HUES6 (cell line): ENCODE data around the gene ADAM8.
"Not testable (repeated sequence)": the region's sequence is repeated elsewhere in the genome, so short reads cannot be mapped to it uniquely, and the experiment has no call there.

Source experiments
- H3K27ac ChIP-seq: 2 replicates; pipeline ENCODE4 v1.7.0; 2013; ENCODE audit warnings: low read depth, mild to moderate bottlenecking, low read length, inconsistent platforms
- H3K27me3 ChIP-seq: 2 replicates; pipeline ENCODE4 v1.6.1; 2013; ENCODE audit warnings: low read length; ENCODE audit not compliant: control insufficient read depth, insufficient read depth
- H3K36me3 ChIP-seq: 2 replicates; pipeline ENCODE4 v1.6.1; 2013; ENCODE audit warnings: low read length; ENCODE audit not compliant: control insufficient read depth, insufficient read depth
- H3K4me1 ChIP-seq: 2 replicates; pipeline ENCODE4 v1.6.1; 2013; ENCODE audit warnings: low read length; ENCODE audit not compliant: control insufficient read depth, insufficient read depth
- H3K4me3 ChIP-seq: 2 replicates; pipeline ENCODE4 v1.5.1; 2013; ENCODE audit warnings: low read depth, low read length
- H3K9ac ChIP-seq: one replicate; pipeline ENCODE4 v1.6.1; 2013; ENCODE audit warnings: mild to moderate bottlenecking, low read length
- H3K9me3 ChIP-seq: 2 replicates; pipeline ENCODE4 v1.6.1; 2013; ENCODE audit warnings: low read depth, low read length; ENCODE audit not compliant: control insufficient read depth, insufficient read depth

The ADAM8 gene

GRCh38 chr10:133276435-133277201 lies at the start of gene ADAM8:
TSS of gene ADAM8 (minus strand) at chr10:133276868. CDS start at chr10:133276817, 51 bp downstream.
- Histone ChIP-seq H3K27ac (no peak within 1 kb of the TSS), H3K4me1 (peaks cover 23% of the 10 kb centered on the region), H3K27me3 (peaks cover 15% of the 10 kb centered on the region), H3K4me3 (peak within 1 kb of the TSS; percentile 65), H3K36me3 (peaks cover 29% of the 10 kb centered on the region), H3K9me3 (no peaks in the 10 kb centered on the region), H3K9ac (peak within 1 kb of the TSS; percentile 13)

GRCh38 chr10:133326223-133326551 lies 49.5 kb upstream of the ADAM8 start:
- H3K36me3 ChIP-seq, result no peaks in the 10 kb centered on the region
- peaks cover 61% of the 10 kb centered on the region for H3K27me3 ChIP-seq
- H3K4me3 ChIP-seq, result peak overlapping the region; percentile 73
- H3K4me1 ChIP-seq, result peaks cover 22% of the 10 kb centered on the region
- H3K9me3 ChIP-seq, result no peaks in the 10 kb centered on the region
- peak overlapping the region; percentile 50 for H3K9ac ChIP-seq
- H3K27ac ChIP-seq, result no peak overlapping the region

- H3K4me1 ChIP-seq, result peaks cover 22% of the 10 kb centered on the region
- peak overlapping the region; percentile 73 for H3K4me3 ChIP-seq
- no peaks in the 10 kb centered on the region for H3K9me3 ChIP-seq
- H3K9ac ChIP-seq, result peak overlapping the region; percentile 50
- H3K27me3 ChIP-seq, result peaks cover 56% of the 10 kb centered on the region
- H3K27ac ChIP-seq, result no peak overlapping the region
- H3K36me3 ChIP-seq, result no peaks in the 10 kb centered on the region
Observed at GRCh38 chr10:133325440-133326222, 49.0 kb upstream of the ADAM8 start.

- Histone ChIP-seq H3K9ac (no peak overlapping the region), H3K4me3 (peak overlapping the region; percentile 73)
Observed at GRCh38 chr10:133324857-133325260, 48.2 kb upstream of the ADAM8 start.

GRCh38 chr10:133324198-133324792 lies 47.6 kb upstream of the ADAM8 start:
- Histone ChIP-seq H3K4me1 (peaks cover 18% of the 10 kb centered on the region), H3K4me3 (peak overlapping the region; percentile 41), H3K9me3 (no peaks in the 10 kb centered on the region), H3K9ac (no peak overlapping the region), H3K27ac (no peak overlapping the region), H3K36me3 (no peaks in the 10 kb centered on the region), H3K27me3 (peaks cover 51% of the 10 kb centered on the region)

More at GRCh38 chr10:133324857-133325260, 48.2 kb upstream of the ADAM8 start:
- peaks cover 52% of the 10 kb centered on the region for H3K27me3 ChIP-seq
- peaks cover 22% of the 10 kb centered on the region for H3K4me1 ChIP-seq
- H3K36me3 ChIP-seq, result no peaks in the 10 kb centered on the region
- no peak overlapping the region for H3K27ac ChIP-seq
- H3K9me3 ChIP-seq, result no peaks in the 10 kb centered on the region

- H3K4me3 ChIP-seq, H3K4me1 ChIP-seq, H3K27ac ChIP-seq, H3K9ac ChIP-seq, H3K9me3 ChIP-seq, H3K36me3 ChIP-seq: not testable (repeated sequence)
- H3K27me3 ChIP-seq, result peaks cover 36% of the 10 kb centered on the region
Observed at GRCh38 chr10:133322064-133322709, 45.5 kb upstream of the ADAM8 start.

GRCh38 chr10:133320852-133321422 lies 44.3 kb upstream of the ADAM8 start:
- H3K4me3 ChIP-seq, H3K9me3 ChIP-seq, H3K4me1 ChIP-seq, H3K27ac ChIP-seq, H3K9ac ChIP-seq, H3K36me3 ChIP-seq: not testable (repeated sequence)
- H3K27me3 ChIP-seq, result peaks cover 23% of the 10 kb centered on the region

- Histone ChIP-seq H3K9me3 (no peaks in the 10 kb centered on the region), H3K36me3 (no peaks in the 10 kb centered on the region), H3K4me1 (no peaks in the 10 kb centered on the region), H3K9ac (no peak overlapping the region), H3K27me3 (peaks cover 10% of the 10 kb centered on the region), H3K27ac (no peak overlapping the region), H3K4me3 (peak overlapping the region; percentile 76)
Observed at GRCh38 chr10:133318494-133319127, 41.9 kb upstream of the ADAM8 start.

GRCh38 chr10:133316732-133317131 lies 40.1 kb upstream of the ADAM8 start:
- no peaks in the 10 kb centered on the region for H3K4me1 ChIP-seq
- no peak overlapping the region for H3K27ac ChIP-seq
- no peaks in the 10 kb centered on the region for H3K9me3 ChIP-seq
- peaks cover 10% of the 10 kb centered on the region for H3K27me3 ChIP-seq
- H3K36me3 ChIP-seq, result peaks cover 13% of the 10 kb centered on the region
- no peak overlapping the region for H3K9ac ChIP-seq
- H3K4me3 ChIP-seq, result no peak overlapping the region

GRCh38 chr10:133316266-133316665 lies 39.6 kb upstream of the ADAM8 start:
- no peaks in the 10 kb centered on the region for H3K9me3 ChIP-seq
- H3K4me3 ChIP-seq, result no peak overlapping the region
- H3K27ac ChIP-seq, result no peak overlapping the region
- H3K4me1 ChIP-seq, result no peaks in the 10 kb centered on the region
- peaks cover 10% of the 10 kb centered on the region for H3K27me3 ChIP-seq
- no peak overlapping the region for H3K9ac ChIP-seq
- peaks cover 17% of the 10 kb centered on the region for H3K36me3 ChIP-seq
